ENCODE results near the gene ACOT6.
"Not testable (repeated sequence)": the region's sequence is repeated elsewhere in the genome, so short reads cannot be mapped to it uniquely, and the experiment has no call there.

ACOT6 gene

GRCh38 chr14:73599499-73599898 lies 12.8 kb upstream of the ACOT6 start:
- no peak for DNase-seq (ENCODE audit: low read depth in 2 of 2)

- no peak for DNase-seq (ENCODE audit: low read depth in 2 of 2)
Observed at GRCh38 chr14:73602994-73603393, 9.3 kb upstream of the ACOT6 start.

GRCh38 chr14:73606271-73606670 lies 6.0 kb upstream of the ACOT6 start:
- DNase-seq (ENCODE audit: low read depth in 2 of 2) = no peak

GRCh38 chr14:73607241-73607640 lies 5.1 kb upstream of the ACOT6 start:
- DNase-seq (ENCODE audit: low read depth in 2 of 2) = no peak

GRCh38 chr14:73610687-73611086 lies 1.6 kb upstream of the ACOT6 start:
- DNase-seq (ENCODE audit: low read depth in 2 of 2) = no peak

GRCh38 chr14:73613046-73613383 lies 698 bp downstream of the ACOT6 start:
- no peak for DNase-seq (ENCODE audit: low read depth in 2 of 2)

- DNase-seq (ENCODE audit: low read depth in 2 of 2) = no peak
Observed at GRCh38 chr14:73613419-73613963, 1.2 kb downstream of the ACOT6 start.

- DNase-seq (ENCODE audit: low read depth in 2 of 2) = no peak
Observed at GRCh38 chr14:73616831-73617230, 4.5 kb downstream of the ACOT6 start.

GRCh38 chr14:73619524-73619923 lies 7.2 kb downstream of the ACOT6 start:
- no peak for DNase-seq (ENCODE audit: low read depth in 2 of 2)

GRCh38 chr14:73620268-73620667 lies 8.0 kb downstream of the ACOT6 start:
- DNase-seq (ENCODE audit: low read depth in 2 of 2) = no peak

GRCh38 chr14:73623504-73624054 lies 11.3 kb downstream of the ACOT6 start:
- no peak for DNase-seq (ENCODE audit: low read depth in 2 of 2)

GRCh38 chr14:73625706-73626105 lies 13.4 kb downstream of the ACOT6 start:
- no peak for DNase-seq (ENCODE audit: low read depth in 2 of 2)

GRCh38 chr14:73627151-73627558 lies 14.8 kb downstream of the ACOT6 start:
- no peak for DNase-seq (ENCODE audit: low read depth in 2 of 2)

- no peak for DNase-seq (ENCODE audit: low read depth in 2 of 2)
Observed at GRCh38 chr14:73630009-73630780, 17.9 kb downstream of the ACOT6 start.

- DNase-seq (ENCODE audit: low read depth in 2 of 2) = peak; percentile 19 to 31
Observed at GRCh38 chr14:73633116-73634010, 21.0 kb downstream of the ACOT6 start.

GRCh38 chr14:73634011-73634833 lies 21.9 kb downstream of the ACOT6 start:
- DNase-seq (ENCODE audit: low read depth in 2 of 2) = no peak

- not testable (repeated sequence) for DNase-seq (ENCODE audit: low read depth in 2 of 2)
Observed at GRCh38 chr14:73636355-73636754, 24.0 kb downstream of the ACOT6 start.

GRCh38 chr14:73637830-73638229 lies 25.5 kb downstream of the ACOT6 start:
- no peak for DNase-seq (ENCODE audit: low read depth in 2 of 2)

- no peak for DNase-seq (ENCODE audit: low read depth in 2 of 2)
Observed at GRCh38 chr14:73640796-73641365, 28.6 kb downstream of the ACOT6 start.

- DNase-seq (ENCODE audit: low read depth in 2 of 2) = peak; percentile 78 to 85
Observed at GRCh38 chr14:73644531-73645247, 32.4 kb downstream of the ACOT6 start, which contains the start of gene DNAL1. Gene DNAL1, plus strand, starts transcription at chr14:73644986. Its CDS starts 54 bp downstream, at chr14:73645040.
